Spleen (tissue), 7 donors: ENCODE results near the gene EIPR1.

Experiments
- POLR2A ChIP-seq, 3 donors: fragments of 450-650 bp; IDR thresholded peaks; one replicate each; pipeline ENCODE4 v1.5.1; 2017; ENCODE audit warnings: antibody characterized with exemption in 3 of 3, mild to moderate bottlenecking in 1 of 3
- POLR2AphosphoS5 ChIP-seq, 3 donors: sonication (generic); formaldehyde crosslinking; IDR thresholded peaks; one replicate each; pipeline ENCODE4 v1.5.1; 2017; ENCODE audit warnings: antibody characterized with exemption in 3 of 3
- TF ChIP-seq, protein P1 (sequence below), 11 experiments: fragments of 200-600 bp in 7 of 11; fragments of 450-650 bp in 4 of 11; sonication (generic) in 4 of 11; IDR thresholded peaks in 8 of 11; conservative IDR thresholded peaks in 3 of 11; 1 replicate in 7 of 11; 2 replicates in 4 of 11; pipeline versions ENCODE4 v1.4.0 to v1.8.0; 2016 to 2021; ENCODE audit warnings: antibody characterized with exemption in 11 of 11, inconsistent platforms in 4 of 11, mild to moderate bottlenecking in 1 of 11
- donor health status: DM: no; HTN: no; CAD: no; lungs with moderate emphysema.
- donor health status: DM: no; HTN: no; CAD: no.
- donor health status: DM: no; HTN: no; CAD: no.

DNA sequence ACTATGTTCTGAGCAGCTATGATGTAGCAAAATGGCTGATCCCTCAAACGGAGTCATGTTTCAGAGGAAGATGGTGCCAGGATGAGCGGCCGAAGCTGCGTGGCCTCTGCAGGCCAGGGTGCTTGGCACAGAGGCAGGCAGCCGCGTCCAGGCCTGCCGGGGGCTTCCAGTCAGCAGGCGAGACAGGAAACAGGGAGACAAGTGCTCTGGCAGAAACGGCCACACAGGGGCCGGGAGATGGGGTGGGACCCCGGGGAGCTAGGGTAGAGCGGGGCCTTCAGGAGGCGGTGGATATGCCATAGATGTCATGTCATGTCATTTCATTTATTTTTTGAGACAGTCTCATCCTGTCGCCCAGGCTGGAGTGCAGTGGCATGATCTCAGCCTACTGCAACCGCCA lies 50.7 kb downstream of the EIPR1 start:
- TF ChIP-seq, protein P1, sequence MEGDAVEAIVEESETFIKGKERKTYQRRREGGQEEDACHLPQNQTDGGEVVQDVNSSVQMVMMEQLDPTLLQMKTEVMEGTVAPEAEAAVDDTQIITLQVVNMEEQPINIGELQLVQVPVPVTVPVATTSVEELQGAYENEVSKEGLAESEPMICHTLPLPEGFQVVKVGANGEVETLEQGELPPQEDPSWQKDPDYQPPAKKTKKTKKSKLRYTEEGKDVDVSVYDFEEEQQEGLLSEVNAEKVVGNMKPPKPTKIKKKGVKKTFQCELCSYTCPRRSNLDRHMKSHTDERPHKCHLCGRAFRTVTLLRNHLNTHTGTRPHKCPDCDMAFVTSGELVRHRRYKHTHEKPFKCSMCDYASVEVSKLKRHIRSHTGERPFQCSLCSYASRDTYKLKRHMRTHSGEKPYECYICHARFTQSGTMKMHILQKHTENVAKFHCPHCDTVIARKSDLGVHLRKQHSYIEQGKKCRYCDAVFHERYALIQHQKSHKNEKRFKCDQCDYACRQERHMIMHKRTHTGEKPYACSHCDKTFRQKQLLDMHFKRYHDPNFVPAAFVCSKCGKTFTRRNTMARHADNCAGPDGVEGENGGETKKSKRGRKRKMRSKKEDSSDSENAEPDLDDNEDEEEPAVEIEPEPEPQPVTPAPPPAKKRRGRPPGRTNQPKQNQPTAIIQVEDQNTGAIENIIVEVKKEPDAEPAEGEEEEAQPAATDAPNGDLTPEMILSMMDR (IDR thresholded peaks at IDR 0.05 in 8 of 11, conservative IDR thresholded peaks at IDR 0.05 in 3 of 11): no peak
- TF ChIP-seq POLR2AphosphoS5 (IDR thresholded peaks at IDR 0.05) (no peak), POLR2A (IDR thresholded peaks at IDR 0.05) (no peak)
